Activated naive CD8-positive, alpha-beta T cell treated with anti-CD3 and anti-CD28 coated beads, Interleukin-2, amount 50 U/mL, for 16 hours (primary cell): ENCODE data around the gene IL23R.

Experiments
- DNase-seq: peaks from one replicate; pipeline ENCODE4 v3.0.0-alpha.2; 2020; ENCODE audit warnings: low read depth, low spot score

Gene IL23R

DNA sequence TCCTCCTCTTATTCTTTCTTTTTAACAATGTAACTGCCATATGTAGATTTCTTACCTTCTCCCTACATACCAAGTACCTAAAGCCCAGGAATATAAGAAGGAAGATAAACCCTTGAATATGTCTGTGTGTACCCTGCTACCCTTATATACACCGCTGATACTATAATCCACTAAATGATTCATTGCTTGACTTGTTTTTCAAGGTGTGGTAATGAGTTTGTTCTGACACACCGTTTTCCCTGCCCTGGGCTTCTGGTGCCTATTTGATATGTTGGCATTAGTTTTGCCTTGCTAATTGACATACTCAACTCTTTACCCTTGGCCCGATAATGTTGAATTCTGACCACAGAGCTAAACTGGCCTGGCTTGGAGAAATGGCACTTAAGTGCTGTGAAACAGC is 64.3 kb downstream of the IL23R start:
- no peak for DNase-seq

DNA sequence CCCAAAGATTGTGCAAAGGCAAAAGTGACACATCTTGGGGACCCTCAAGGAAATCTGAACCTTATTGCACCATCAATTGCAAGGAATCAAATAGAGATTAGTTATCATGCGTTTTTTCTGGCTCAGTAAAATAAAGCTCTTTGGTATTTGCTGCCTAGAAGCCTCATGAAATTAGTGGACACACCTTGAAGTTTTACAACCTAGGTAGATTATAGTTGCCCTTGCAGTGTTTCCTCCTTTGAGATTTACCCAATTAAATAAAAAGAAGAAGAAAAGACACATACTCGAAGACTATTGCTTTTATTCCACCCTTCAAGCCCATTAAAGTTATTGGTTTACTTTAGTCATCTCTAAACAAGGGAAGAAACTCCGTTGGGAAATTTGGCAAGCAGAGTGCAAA is 70.0 kb downstream of the IL23R start:
- DNase-seq, result no peak

- DNase-seq, result no peak
Measured at GRCh38 chr1:67239738-67240137, 73.5 kb downstream of the IL23R start.

DNA sequence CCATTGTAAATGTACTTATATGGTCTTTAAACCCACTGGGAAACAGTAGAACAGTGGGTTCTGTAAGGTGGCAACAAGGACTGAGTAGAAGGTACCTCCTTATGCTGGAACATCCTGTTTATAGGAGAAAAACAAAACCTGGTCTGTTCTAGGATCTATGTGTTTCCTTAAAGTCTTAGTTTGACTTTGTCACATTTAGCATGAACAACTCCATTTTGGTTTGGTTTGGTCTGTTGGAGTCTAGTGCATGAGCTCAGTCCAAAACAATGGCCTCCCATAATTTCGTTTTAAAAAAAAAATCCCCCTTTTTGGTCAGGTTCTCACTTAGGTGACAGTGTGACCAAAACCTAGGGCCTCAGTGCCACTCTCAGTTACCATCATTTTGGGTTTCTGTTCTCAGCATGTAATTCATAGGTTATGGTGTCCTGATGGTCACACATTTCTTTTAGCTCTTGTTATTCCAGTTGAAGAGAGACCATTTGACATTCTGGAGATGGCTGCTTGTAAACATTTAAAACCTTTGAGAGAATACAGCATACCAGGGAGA is 75.0 kb downstream of the IL23R start:
- no peak for DNase-seq

- DNase-seq, result no peak
Measured at GRCh38 chr1:67242016-67242415, 75.8 kb downstream of the IL23R start.

DNA sequence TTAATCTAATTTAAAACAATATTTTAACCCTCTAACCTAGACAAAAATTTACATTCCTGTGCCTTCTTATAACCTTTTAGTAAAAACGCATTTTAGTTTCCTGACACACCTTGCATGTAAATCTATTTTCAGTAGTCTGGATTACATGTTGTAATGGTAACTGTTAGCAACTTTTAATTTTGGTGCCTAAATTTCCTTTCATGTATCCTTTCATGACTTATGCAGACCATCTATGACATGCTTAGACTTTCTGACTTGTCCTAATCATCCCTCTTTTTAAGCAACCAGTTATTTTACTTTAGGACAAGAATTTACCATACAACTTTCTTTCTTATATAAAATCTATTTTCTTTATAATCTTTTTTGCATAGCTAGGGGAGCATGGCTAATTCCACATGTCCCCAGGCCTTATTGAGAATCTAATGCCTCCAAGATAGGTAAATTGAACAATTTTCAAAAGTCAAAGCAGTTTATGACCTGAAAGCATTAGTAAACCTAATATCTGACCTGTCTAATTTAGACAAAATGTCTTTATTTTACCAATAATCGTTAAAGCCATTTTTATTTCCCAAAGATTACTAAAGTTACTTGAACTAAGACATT is 83.9 kb downstream of the IL23R start:
- DNase-seq, result no peak

- no peak for DNase-seq
Measured at GRCh38 chr1:67256291-67257172, 90.3 kb downstream of the IL23R start.

GRCh38 chr1:67257173-67257535 is 90.9 kb downstream of the IL23R start:
- no peak for DNase-seq

DNA sequence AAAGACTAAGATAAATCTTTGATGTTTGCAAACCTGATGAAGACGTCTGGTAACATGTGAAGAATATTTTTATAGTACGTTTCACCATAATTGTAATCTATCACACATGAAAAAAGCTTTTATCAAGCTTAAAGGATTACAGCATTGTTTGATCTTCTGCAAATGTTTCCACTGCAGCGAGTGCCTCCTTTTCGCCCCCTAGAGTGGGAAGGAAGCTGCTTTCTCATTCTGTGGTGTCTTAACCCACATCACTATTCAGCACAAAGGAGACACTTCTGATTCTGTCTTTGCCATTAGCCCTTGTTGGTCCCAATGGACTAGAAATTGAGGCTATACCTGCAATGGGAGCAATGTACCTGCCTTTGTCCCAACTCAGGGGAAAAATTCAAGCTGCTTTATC is 95.4 kb downstream of the IL23R start:
- DNase-seq, result no peak

DNA sequence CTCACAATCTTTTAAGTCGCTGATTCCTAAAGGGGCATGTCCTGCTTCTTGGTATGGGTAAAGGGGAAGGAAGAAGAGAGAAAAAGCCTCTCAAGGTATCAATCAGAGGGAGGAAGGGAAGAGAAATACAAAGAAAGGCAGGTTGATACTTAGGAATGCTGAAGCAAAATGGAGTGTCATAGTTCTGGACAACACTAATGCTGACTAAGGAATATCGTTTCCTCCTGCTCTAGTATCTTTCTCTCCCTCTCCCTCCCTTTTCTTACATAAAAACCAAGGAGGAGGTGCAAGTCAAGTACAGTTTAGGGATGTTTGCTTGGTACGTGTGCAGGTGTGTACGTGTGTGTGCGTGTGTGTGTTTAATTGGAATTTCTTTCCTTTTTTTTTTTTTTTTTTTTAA is 96.5 kb downstream of the IL23R start:
- no peak for DNase-seq

DNA sequence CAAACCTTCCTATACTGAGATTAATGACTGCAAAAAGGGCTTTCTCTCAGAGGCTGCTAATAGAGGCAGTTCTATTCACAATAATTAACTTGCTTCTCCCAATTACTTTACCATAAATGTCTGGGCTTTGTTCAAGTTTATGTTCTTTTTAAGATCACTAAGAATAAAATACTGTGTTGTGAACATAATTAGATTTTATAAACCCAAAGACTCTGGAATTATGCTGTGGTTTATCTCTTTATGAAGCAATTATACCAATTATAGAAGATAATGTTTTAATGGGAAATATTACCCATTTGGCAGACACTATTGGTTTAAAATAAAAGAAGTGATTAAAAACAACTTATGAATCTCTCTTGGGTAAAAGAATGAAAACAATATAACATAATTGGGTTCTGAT is 97.9 kb downstream of the IL23R start:
- DNase-seq, result no peak

DNA sequence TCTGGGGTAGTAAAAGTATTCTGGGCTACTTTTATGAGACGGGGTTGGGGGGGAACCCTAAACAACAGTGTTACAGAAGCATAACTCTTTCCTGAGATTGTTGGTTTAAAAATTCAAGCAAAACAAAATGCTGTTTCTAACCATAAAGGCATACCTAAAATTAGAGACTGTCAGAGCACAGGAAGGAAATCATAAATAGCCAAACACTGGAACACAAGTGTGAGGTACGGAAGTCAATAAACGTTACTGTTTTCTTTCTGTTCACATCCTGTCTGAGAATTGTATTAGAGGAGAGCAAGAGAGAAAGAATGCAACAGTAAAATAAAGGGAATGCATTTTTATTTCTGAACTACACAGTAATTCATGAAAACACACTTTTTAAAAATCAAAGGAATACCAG is 98.6 kb downstream of the IL23R start:
- no peak for DNase-seq

DNA sequence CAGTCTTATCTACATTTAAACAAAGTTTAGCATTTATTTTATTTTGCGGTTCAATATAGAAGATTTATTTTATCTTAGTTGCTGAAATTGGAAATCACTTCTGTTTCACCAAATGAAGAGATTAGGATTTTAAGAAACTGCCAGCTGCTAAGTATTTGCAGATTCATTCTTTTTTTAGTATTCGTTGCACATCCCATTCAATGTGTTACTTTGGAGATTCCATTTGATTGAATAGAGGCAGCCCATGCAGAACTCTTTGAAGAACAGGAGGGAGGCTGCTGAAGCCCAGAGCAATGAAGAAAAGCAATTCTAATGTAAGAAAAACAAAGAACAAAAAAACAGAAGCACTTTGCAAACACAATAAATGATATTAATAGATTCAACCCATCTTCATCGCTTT is 102.8 kb downstream of the IL23R start:
- no peak for DNase-seq

DNA sequence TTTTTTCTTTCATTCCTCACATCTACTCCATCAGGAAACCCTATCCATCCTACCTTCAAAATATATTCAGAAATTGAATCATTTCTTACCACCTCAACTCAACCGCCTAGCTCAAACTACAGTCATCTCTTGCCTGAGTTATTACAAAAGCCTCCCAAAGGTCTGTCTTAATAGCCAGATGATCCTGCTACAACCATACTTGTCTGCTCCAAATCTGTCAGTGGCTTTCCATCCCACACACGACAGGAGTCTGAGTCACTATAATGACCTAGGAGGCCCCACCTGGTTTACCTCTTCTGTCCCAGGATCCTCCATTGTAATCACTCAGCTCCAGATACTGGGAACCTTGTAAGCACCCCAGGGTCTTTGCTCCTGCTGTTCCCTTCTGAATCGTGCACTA is 104.3 kb downstream of the IL23R start:
- no peak for DNase-seq

DNA sequence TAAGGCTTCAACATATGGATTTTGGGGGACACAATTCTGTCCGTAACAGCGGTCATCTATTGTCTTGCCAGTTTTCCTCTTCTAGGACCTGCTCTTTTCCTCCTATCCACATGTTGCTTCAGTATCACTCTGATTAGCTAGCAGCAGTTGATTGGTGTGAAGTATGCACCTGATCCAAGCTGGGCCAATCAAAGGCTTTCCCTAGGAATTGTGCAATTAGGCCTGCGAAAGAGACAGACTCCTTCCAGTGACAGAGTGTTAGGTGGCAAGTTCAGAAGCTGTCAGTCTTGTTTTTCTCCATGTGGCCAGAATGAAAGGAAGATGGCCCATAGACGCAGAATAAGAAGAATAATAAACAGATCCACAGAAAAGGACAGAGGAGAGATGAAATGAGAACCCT is 107.3 kb downstream of the IL23R start:
- no peak for DNase-seq

GRCh38 chr1:67274623-67275325 is 108.5 kb downstream of the IL23R start:
- no peak for DNase-seq

GRCh38 chr1:67280696-67281095 is 114.4 kb downstream of the IL23R start:
- DNase-seq, result no peak

DNA sequence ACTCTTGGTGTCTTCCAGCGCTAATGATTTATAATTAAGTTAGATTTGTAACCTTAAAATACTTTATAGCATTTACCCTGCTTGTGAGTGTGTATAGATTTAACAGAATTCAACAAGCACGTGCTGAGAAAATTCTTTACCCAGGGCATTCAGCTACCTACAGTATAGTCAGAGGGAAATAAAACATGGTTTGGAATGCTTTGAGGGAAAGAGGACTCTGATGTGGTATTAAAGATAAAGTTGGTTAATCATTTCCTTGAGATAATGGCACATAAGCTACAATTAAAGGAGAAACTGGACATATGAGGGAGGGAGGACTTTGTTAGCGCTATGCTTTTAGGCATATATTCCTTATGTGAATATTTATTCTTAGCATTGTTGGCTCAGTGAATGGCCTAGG is 115.0 kb downstream of the IL23R start:
- DNase-seq, result no peak

- DNase-seq, result no peak
Measured at GRCh38 chr1:67285780-67286488, 119.7 kb downstream of the IL23R start.

- DNase-seq, result no peak
Measured at GRCh38 chr1:67290236-67290635, 124.0 kb downstream of the IL23R start.

GRCh38 chr1:67294836-67295617 is 128.8 kb downstream of the IL23R start:
- no peak for DNase-seq
